ENCODE results near the gene PRX. TPM values are rescaled to one million over a fixed set of nuclear protein-coding genes. Genes with fewer than 3 reads are reported as not detected.

Gene PRX
- total and polyA plus RNA-seq, 4 donors = 0.03 to 1.0 (median 0.52) TPM

- no peak for DNase-seq (ENCODE audit: low spot score)
- no peak within 1 kb of the TSS for H3K4me3 ChIP-seq (ENCODE audit: low read depth in 1 of 3, low read length in 3 of 3)
- no peaks in the 10 kb centered on the region for H3K27me3 ChIP-seq (ENCODE audit: control insufficient read depth in 4 of 4, insufficient read depth in 4 of 4, low read length in 3 of 4)
- no peaks in the 10 kb centered on the region for H3K4me1 ChIP-seq (ENCODE audit: control insufficient read depth in 4 of 4, insufficient read depth in 4 of 4, low read length in 3 of 4)
- WGBS = 89% methylated on average over 10 of the region's 10 CpGs
- TF ChIP-seq CTCF (IDR thresholded peaks at IDR 0.05; ENCODE audit: low read depth, low read length, missing input control) (no peak), RXRA (IDR thresholded peaks at IDR 0.05) (no peak), REST (IDR thresholded peaks at IDR 0.05) (no peak), HNF4G (IDR thresholded peaks at IDR 0.05) (no peak), TAF1 (conservative IDR thresholded peaks at IDR 0.05) (no peak), MAX (IDR thresholded peaks at IDR 0.05) (no peak), GABPA (IDR thresholded peaks at IDR 0.05 in 1 of 2, conservative IDR thresholded peaks at IDR 0.05 in 1 of 2) (no peak)
- H3K9ac ChIP-seq (ENCODE audit: low read depth in 1 of 2, low read length in 2 of 2) = no peak within 1 kb of the TSS
- H3K27ac ChIP-seq (ENCODE audit: low read depth in 1 of 2, low read length in 2 of 2) = no peak within 1 kb of the TSS
- no peaks in the 10 kb centered on the region for H3K36me3 ChIP-seq (ENCODE audit: control insufficient read depth in 4 of 4, insufficient read depth in 3 of 4, low read depth in 1 of 4, low read length in 3 of 4)
- no peaks in the 10 kb centered on the region for H3K9me3 ChIP-seq (ENCODE audit: control insufficient read depth in 4 of 4, low read length in 3 of 4)
Measured at GRCh38 chr19:40390084-40390742, 23.0 kb downstream of the PRX start, which contains the start of gene HIPK4. Gene HIPK4, minus strand, starts transcription at chr19:40390181. Its CDS starts 279 bp downstream, at chr19:40389902.

GRCh38 chr19:40389404-40390083 is 23.6 kb downstream of the PRX start:
- Histone ChIP-seq H3K27me3 (ENCODE audit: control insufficient read depth in 4 of 4, insufficient read depth in 4 of 4, low read length in 3 of 4) (no peaks in the 10 kb centered on the region), H3K4me1 (ENCODE audit: control insufficient read depth in 4 of 4, insufficient read depth in 4 of 4, low read length in 3 of 4) (no peaks in the 10 kb centered on the region), H3K9ac (ENCODE audit: low read depth in 1 of 2, low read length in 2 of 2) (no peak overlapping the region), H3K9me3 (ENCODE audit: control insufficient read depth in 4 of 4, low read length in 3 of 4) (no peaks in the 10 kb centered on the region), H3K36me3 (ENCODE audit: control insufficient read depth in 4 of 4, insufficient read depth in 3 of 4, low read depth in 1 of 4, low read length in 3 of 4) (no peaks in the 10 kb centered on the region), H3K4me3 (ENCODE audit: low read depth in 1 of 3, low read length in 3 of 3) (no peak overlapping the region), H3K27ac (ENCODE audit: low read depth in 1 of 2, low read length in 2 of 2) (no peak overlapping the region)
- DNase-seq (ENCODE audit: low spot score) = no peak
- WGBS = 96% methylated on average over 33 of the region's 33 CpGs
- TF ChIP-seq NR2F2 (IDR thresholded peaks at IDR 0.05) (no peak), FOXA1 (IDR thresholded peaks at IDR 0.05) (no peak)

- H3K4me3 ChIP-seq (ENCODE audit: low read depth in 1 of 3, low read length in 3 of 3) = no peak overlapping the region
- no peak for DNase-seq (ENCODE audit: low spot score)
- TF ChIP-seq TAF1 (conservative IDR thresholded peaks at IDR 0.05) (no peak), FOXA2 (IDR thresholded peaks at IDR 0.05) (no peak), EGR1 (IDR thresholded peaks at IDR 0.05; ENCODE audit: low read depth in 2 of 2) (no peak), RXRA (IDR thresholded peaks at IDR 0.05) (no peak), NR2F2 (IDR thresholded peaks at IDR 0.05) (no peak), RAD21 (IDR thresholded peaks at IDR 0.05) (no peak), MAX (IDR thresholded peaks at IDR 0.05) (no peak), ZBTB33 (IDR thresholded peaks at IDR 0.05) (no peak), ATF3 (IDR thresholded peaks at IDR 0.05) (no peak), FOXA1 (IDR thresholded peaks at IDR 0.05) (no peak), HNF4A (conservative IDR thresholded peaks at IDR 0.05) (no peak), SP1 (IDR thresholded peaks at IDR 0.05) (no peak)
- no peaks in the 10 kb centered on the region for H3K4me1 ChIP-seq (ENCODE audit: control insufficient read depth in 4 of 4, insufficient read depth in 4 of 4, low read length in 3 of 4)
- H3K36me3 ChIP-seq (ENCODE audit: control insufficient read depth in 4 of 4, insufficient read depth in 3 of 4, low read depth in 1 of 4, low read length in 3 of 4) = no peaks in the 10 kb centered on the region
- H3K9ac ChIP-seq (ENCODE audit: low read depth in 1 of 2, low read length in 2 of 2) = no peak overlapping the region
- no peaks in the 10 kb centered on the region for H3K9me3 ChIP-seq (ENCODE audit: control insufficient read depth in 4 of 4, low read length in 3 of 4)
- no peaks in the 10 kb centered on the region for H3K27me3 ChIP-seq (ENCODE audit: control insufficient read depth in 4 of 4, insufficient read depth in 4 of 4, low read length in 3 of 4)
- no peak overlapping the region for H3K27ac ChIP-seq (ENCODE audit: low read depth in 1 of 2, low read length in 2 of 2)
- WGBS = 83% methylated on average over 3 of the region's 3 CpGs
Measured at GRCh38 chr19:40388481-40388880, 24.7 kb downstream of the PRX start.
